ENCODE data around the gene IFNA4. TPM values are rescaled to one million over a fixed set of nuclear protein-coding genes. Genes with fewer than 3 reads are reported as not detected.
"Not testable (repeated sequence)": the region's sequence is repeated elsewhere in the genome, so short reads cannot be mapped to it uniquely, and the experiment has no call there.

IFNA4 gene
- total RNA-seq, 1 experiment from 2014 or later, result not detected

DNA sequence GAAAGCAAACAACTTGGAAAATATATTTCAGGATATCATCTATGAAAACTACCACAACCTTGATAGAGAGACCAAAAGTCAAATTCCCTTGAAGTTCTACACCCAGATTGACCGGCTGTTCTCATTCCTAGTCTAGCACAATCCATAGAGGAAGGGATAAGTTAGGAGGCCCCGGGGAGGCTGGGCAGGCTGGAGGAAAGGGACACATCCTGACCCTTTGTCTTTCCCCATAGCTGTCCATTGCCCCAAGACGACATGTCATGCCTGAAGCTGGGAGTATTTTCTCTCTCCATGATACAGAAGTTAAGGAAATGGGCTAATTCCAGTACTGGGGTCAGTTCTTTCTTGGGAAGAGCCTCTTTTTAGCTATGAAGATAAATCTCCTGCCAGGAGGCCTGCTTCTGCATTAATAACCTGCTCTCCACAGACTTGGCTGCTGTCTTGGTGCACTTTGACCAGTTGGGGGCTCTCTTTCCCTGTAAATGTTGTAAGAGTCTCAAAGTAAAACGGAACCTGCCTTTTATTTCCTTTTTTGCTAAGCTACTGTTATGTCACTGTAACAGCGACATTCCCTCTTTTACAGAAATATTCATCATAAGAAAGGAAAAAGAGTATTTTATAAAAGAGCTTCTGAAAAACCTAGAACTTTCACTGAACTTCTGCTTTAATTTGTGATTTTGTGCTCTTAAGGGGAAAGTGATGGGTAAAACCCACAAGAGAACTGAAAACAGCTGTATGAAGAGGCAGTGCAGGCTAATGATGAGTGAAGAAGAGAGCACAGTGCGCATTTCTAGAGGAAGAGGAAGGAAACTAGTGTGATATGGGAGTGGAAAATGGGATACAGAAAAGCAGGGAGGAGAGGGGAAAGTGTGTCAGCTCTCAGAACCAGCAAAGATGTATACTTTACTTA lies 7.7 kb upstream of the IFNA4 start:
- not testable (repeated sequence) for DNase-seq; H3K4me3 ChIP-seq (ENCODE audit: insufficient read depth, low read depth, low read length); H3K36me3 ChIP-seq (replicated peaks; ENCODE audit: control insufficient read depth, insufficient read depth, low read length); H3K27me3 ChIP-seq (ENCODE audit: control insufficient read depth, insufficient read depth, low read length)

DNA sequence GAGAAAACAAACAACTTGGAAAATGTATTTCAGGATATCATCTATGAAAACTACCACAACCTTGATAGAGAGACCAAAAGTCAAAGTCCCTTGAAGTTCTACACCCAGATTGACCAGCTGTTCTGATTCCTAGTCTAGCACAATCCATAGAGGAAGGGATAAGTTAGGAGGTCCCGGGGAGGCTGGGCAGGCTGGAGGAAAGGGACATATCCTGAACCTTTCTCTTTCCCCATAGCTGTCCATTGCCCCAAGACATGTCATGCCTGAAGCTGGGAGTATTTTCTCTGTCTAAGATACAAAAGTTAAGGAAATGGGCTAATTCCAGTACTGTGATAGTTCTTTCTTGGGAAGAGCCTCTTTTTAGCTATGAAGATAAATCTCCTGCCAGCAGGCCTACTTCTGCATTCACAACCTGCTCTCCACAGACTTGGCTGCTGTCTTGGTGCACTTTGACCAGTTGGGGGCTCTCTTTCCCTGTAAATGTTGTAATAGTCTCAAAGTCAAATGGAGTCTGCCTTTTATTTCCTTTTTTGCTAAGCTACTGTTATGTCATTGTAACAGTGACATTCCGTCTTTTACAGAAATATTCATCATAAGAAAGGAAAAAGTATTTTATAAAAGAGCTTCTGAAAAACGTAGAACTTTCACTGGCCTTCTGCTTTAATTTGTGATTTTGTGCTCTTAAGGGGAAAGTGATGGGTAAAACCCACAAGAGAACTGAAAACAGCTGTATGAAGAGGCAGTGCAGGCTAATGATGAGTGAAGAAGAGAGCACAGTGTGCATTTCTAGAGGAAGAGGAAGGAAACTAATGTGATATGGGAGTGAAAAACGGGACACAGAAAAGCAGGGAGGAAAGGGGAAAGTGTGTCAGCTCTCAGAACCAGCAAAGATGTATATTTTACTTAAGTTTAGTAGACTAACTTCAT lies 4.3 kb downstream of the IFNA4 start:
- peak; percentile 2 for DNase-seq
- H3K36me3 ChIP-seq (replicated peaks; ENCODE audit: control insufficient read depth, insufficient read depth, low read length); H3K27me3 ChIP-seq (ENCODE audit: control insufficient read depth, insufficient read depth, low read length); H3K4me3 ChIP-seq (ENCODE audit: insufficient read depth, low read depth, low read length): not testable (repeated sequence)

GRCh38 chr9:21174671-21175070 lies 12.7 kb downstream of the IFNA4 start:
- Histone ChIP-seq H3K4me3 (ENCODE audit: insufficient read depth, low read depth, low read length) (no peak overlapping the region), H3K36me3 (replicated peaks; ENCODE audit: control insufficient read depth, insufficient read depth, low read length) (no peaks in the 10 kb centered on the region), H3K27me3 (ENCODE audit: control insufficient read depth, insufficient read depth, low read length) (no peaks in the 10 kb centered on the region)
- no peak for DNase-seq

DNA sequence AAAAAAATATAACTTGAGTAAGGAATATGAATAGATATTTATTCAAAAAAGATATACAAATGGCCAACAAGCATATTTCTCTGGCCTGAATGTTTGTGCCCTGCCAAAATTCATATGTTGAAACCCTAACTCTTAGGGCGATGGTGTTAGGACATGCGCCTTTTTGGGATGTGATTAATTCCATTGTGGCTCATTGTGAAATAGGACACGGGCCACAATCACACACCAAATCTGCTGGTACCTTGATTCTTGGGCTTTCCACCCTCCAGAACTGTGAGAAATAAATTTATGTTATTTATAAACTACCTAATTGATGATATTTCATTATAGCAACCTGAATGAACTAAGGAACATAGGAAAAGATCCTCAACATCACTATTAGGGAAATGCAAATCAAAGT lies 15.2 kb downstream of the IFNA4 start:
- H3K36me3 ChIP-seq (replicated peaks; ENCODE audit: control insufficient read depth, insufficient read depth, low read length), result no peaks in the 10 kb centered on the region
- H3K4me3 ChIP-seq (ENCODE audit: insufficient read depth, low read depth, low read length), result no peak overlapping the region
- no peaks in the 10 kb centered on the region for H3K27me3 ChIP-seq (ENCODE audit: control insufficient read depth, insufficient read depth, low read length)
- no peak for DNase-seq

DNA sequence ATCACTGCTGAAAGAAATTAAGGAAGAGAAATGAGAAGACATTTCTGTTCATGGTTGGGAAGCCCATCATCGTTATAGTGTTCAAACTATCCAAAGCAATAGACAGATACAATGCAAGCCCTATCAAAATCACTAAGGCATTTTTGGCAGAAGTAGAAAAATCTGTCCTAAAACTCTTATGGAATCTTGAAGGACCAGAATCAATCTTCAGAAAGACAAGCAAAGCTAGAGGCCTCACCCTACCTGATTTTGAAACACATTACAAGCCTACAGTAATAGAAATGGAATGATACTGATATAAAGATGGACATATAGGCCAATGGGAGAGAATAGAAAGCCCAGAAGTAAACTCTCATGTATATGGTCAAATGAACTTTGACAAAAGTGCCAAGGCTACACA lies 16.0 kb downstream of the IFNA4 start:
- DNase-seq, result no peak
- no peak overlapping the region for H3K4me3 ChIP-seq (ENCODE audit: insufficient read depth, low read depth, low read length)
- H3K27me3 ChIP-seq (ENCODE audit: control insufficient read depth, insufficient read depth, low read length), result no peaks in the 10 kb centered on the region
- H3K36me3 ChIP-seq (replicated peaks; ENCODE audit: control insufficient read depth, insufficient read depth, low read length), result no peaks in the 10 kb centered on the region

DNA sequence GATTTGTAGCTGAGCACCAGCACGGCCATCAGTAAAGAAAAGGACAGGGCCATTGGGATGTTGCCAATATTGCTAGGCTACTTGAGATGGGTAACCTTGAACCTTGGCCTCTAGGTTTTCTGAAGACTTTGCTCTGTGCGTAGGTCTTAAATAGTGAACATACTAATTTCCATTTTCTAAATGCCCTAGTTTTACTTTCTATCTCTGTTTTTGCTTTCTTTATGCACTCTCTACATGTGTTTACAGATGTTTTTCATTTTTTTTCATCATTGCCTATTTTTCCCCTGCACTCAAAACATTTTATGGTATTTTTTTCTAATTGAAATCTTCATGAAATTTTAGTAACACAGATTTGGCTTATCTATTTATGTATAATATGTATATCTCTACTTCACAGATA lies 20.8 kb downstream of the IFNA4 start, which contains the start of gene IFNA21:
IFNA21 (minus strand) TSS at position 101 of the 400 bp plus-strand sequence; CDS start at position 53, 48 bp downstream.
- H3K27me3 ChIP-seq (ENCODE audit: control insufficient read depth, insufficient read depth, low read length); DNase-seq; H3K4me3 ChIP-seq (ENCODE audit: insufficient read depth, low read depth, low read length); H3K36me3 ChIP-seq (replicated peaks; ENCODE audit: control insufficient read depth, insufficient read depth, low read length): not testable (repeated sequence)

DNA sequence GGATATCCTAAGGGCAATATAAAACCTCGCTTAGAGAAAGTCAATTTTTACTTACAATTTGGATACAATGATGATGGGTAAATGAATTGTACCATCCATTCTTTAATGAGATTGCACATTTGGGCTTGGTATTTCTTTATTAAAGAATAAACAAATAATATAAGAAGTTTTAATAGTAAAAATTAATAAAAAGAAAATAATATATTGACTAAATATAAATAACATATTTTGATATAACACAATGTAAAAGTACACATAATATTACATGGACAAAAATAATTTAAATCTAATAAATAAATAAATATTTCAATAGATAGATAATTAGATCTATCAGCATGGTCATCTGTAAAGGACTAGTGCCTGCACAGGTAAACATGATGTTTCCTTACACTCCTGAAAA lies 21.9 kb downstream of the IFNA4 start:
- Histone ChIP-seq H3K27me3 (ENCODE audit: control insufficient read depth, insufficient read depth, low read length) (no peaks in the 10 kb centered on the region), H3K36me3 (replicated peaks; ENCODE audit: control insufficient read depth, insufficient read depth, low read length) (no peaks in the 10 kb centered on the region)

GRCh38 chr9:21160178-21160577 lies 27.2 kb downstream of the IFNA4 start:
- no peak for DNase-seq
- Histone ChIP-seq H3K27me3 (ENCODE audit: control insufficient read depth, insufficient read depth, low read length) (no peaks in the 10 kb centered on the region), H3K36me3 (replicated peaks; ENCODE audit: control insufficient read depth, insufficient read depth, low read length) (no peaks in the 10 kb centered on the region), H3K4me3 (ENCODE audit: insufficient read depth, low read depth, low read length) (no peak overlapping the region)

More for the DNA sequence above, 21.9 kb downstream of the IFNA4 start:
- H3K4me3 ChIP-seq (ENCODE audit: insufficient read depth, low read depth, low read length), result no peak overlapping the region
- DNase-seq, result no peak

GRCh38 chr9:21155501-21155900 lies 31.9 kb downstream of the IFNA4 start:
- no peak for DNase-seq
- Histone ChIP-seq H3K27me3 (ENCODE audit: control insufficient read depth, insufficient read depth, low read length) (no peaks in the 10 kb centered on the region), H3K36me3 (replicated peaks; ENCODE audit: control insufficient read depth, insufficient read depth, low read length) (no peaks in the 10 kb centered on the region), H3K4me3 (ENCODE audit: insufficient read depth, low read depth, low read length) (no peak overlapping the region)

DNA sequence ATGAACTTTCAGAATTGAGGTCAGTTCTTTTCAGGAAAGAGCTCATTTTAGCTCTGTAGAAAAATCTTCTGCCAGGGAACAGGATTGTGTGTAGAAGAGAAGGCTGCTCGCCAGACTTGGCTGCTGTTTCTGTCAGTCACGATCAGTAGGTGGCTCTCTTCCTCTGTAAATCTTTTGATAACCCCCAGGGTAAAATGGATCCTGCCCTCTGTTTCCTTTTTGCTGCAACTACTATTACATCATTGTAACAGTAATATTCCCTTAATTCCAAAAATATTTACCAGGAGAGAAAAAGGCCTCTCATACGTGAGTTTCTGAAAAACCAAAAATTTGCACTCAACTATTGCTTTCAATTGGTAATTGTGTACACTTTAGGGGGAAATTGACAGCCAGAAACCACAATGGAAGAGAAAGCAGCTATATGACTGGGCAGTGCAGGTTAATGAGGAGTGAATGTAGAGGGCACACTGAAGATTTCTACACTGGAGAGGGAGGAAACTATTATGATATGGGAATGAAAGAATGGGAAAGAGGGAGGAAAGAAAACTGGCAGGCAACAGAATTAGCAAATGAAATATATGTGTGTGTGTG lies 33.3 kb downstream of the IFNA4 start:
- H3K36me3 ChIP-seq (replicated peaks; ENCODE audit: control insufficient read depth, insufficient read depth, low read length), result no peaks in the 10 kb centered on the region
- peak; percentile 31 for DNase-seq
- H3K27me3 ChIP-seq (ENCODE audit: control insufficient read depth, insufficient read depth, low read length), result no peaks in the 10 kb centered on the region
- no peak overlapping the region for H3K4me3 ChIP-seq (ENCODE audit: insufficient read depth, low read depth, low read length)

DNA sequence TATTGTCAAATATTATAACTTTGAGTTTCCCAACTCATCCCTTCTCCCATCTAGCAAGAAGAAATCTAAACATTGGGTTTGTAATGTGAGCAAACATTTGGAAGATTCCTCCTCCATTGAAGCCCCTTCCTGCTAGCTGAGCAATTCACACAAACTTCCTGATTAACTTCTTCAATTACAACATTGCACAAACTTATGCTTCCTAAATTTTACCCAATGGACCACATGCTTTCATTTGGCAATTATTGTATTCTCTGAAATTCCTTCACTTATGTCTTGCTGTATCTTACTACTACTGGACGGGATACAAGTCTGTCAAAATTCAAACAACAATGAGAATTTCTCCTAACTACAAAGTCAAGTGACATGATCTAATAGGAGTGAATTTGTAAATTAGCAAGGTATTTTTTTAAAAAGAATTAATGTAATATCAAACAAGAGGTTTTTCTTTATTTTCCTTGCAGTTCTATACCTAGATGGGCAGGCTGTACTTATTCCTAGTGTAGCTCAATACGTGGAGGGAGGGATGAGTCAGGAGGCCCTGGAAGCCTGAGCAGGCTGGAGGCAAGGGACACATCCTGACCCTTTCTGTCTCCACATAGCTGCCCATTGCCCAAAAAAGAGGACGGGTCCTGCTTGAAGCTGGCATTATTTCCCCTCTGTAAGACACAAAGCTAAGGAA lies 33.9 kb downstream of the IFNA4 start:
- Histone ChIP-seq H3K27me3 (ENCODE audit: control insufficient read depth, insufficient read depth, low read length) (no peaks in the 10 kb centered on the region), H3K4me3 (ENCODE audit: insufficient read depth, low read depth, low read length) (no peak overlapping the region), H3K36me3 (replicated peaks; ENCODE audit: control insufficient read depth, insufficient read depth, low read length) (no peaks in the 10 kb centered on the region)
- peak; percentile 16 for DNase-seq

- Histone ChIP-seq H3K36me3 (replicated peaks; ENCODE audit: control insufficient read depth, insufficient read depth, low read length) (no peaks in the 10 kb centered on the region), H3K27me3 (ENCODE audit: control insufficient read depth, insufficient read depth, low read length) (no peaks in the 10 kb centered on the region), H3K4me3 (ENCODE audit: insufficient read depth, low read depth, low read length) (no peak overlapping the region)
- DNase-seq, result no peak
Observed at GRCh38 chr9:21144603-21145002, 42.8 kb downstream of the IFNA4 start.

GRCh38 chr9:21141427-21141882 lies 45.9 kb downstream of the IFNA4 start, which contains the start of gene IFNW1:
TSS of gene IFNW1 (minus strand) at chr9:21141832. CDS start at chr9:21141570, 262 bp downstream.
- Histone ChIP-seq H3K36me3 (replicated peaks; ENCODE audit: control insufficient read depth, insufficient read depth, low read length) (no peaks in the 10 kb centered on the region), H3K4me3 (ENCODE audit: insufficient read depth, low read depth, low read length) (no peak within 1 kb of the TSS), H3K27me3 (ENCODE audit: control insufficient read depth, insufficient read depth, low read length) (no peaks in the 10 kb centered on the region)
- peak; percentile 21 for DNase-seq

- Histone ChIP-seq H3K4me3 (ENCODE audit: insufficient read depth, low read depth, low read length) (no peak overlapping the region), H3K36me3 (replicated peaks; ENCODE audit: control insufficient read depth, insufficient read depth, low read length) (no peaks in the 10 kb centered on the region), H3K27me3 (ENCODE audit: control insufficient read depth, insufficient read depth, low read length) (no peaks in the 10 kb centered on the region)
- no peak for DNase-seq
Observed at GRCh38 chr9:21137020-21137419, 50.4 kb downstream of the IFNA4 start.

Data from H7 (cell line).